Lung (tissue), 12 donors: ENCODE data around the gene CARMIL3. TPM values are rescaled to one million over a fixed set of nuclear protein-coding genes. Genes with fewer than 3 reads are reported as not detected.

ENCODE experiments used
- ATAC-seq: fragments of 200-7000 bp; cut with Tn5 transposase; one replicate; pipeline ENCODE4 v1.9.1; 2020; ENCODE audit warnings: moderate number of reproducible peaks; ENCODE audit not compliant: insufficient read depth, low FRiP score
- DNase-seq, 3 donors: peaks; one replicate each; pipeline ENCODE4 v3.0.0-alpha.2; 2013 to 2017
- H3K27ac ChIP-seq, 2 donors: one replicate each; pipeline ENCODE4 v1.5.1; 2013; ENCODE audit warnings: mild to moderate bottlenecking in 2 of 2, moderate library complexity in 2 of 2, control low read depth in 1 of 2, inconsistent platforms in 1 of 2, low read depth in 1 of 2, low read length in 1 of 2
- H3K27me3 ChIP-seq, 3 donors: one replicate each; pipeline ENCODE4 v1.5.1; 2013; ENCODE audit warnings: low read length in 2 of 3; ENCODE audit not compliant: control insufficient read depth in 3 of 3, insufficient read depth in 3 of 3
- H3K36me3 ChIP-seq, 4 donors: one replicate each; pipeline ENCODE4 v1.5.1; 2013; ENCODE audit warnings: low read length in 4 of 4, mild to moderate bottlenecking in 1 of 4, moderate library complexity in 1 of 4; ENCODE audit not compliant: control insufficient read depth in 4 of 4, insufficient read depth in 4 of 4
- H3K4me1 ChIP-seq, 5 donors: one replicate each; pipeline ENCODE4 v1.5.1; 2013; ENCODE audit warnings: low read length in 5 of 5, mild to moderate bottlenecking in 2 of 5, moderate library complexity in 1 of 5; ENCODE audit not compliant: control insufficient read depth in 5 of 5, insufficient read depth in 5 of 5
- H3K4me3 ChIP-seq: one replicate; pipeline ENCODE4 v1.5.1; 2013; ENCODE audit warnings: mild to moderate bottlenecking, control low read depth, moderate library complexity
- H3K9ac ChIP-seq, 2 donors: one replicate each; pipeline ENCODE4 v1.5.1; 2013; ENCODE audit warnings: low read length in 2 of 2, control low read depth in 1 of 2; ENCODE audit not compliant: insufficient read depth in 1 of 2
- H3K9me3 ChIP-seq, 4 donors: one replicate each; pipeline ENCODE4 v1.5.1; 2013; ENCODE audit warnings: low read length in 3 of 4, mild to moderate bottlenecking in 1 of 4, moderate library complexity in 1 of 4; ENCODE audit not compliant: control insufficient read depth in 4 of 4, insufficient read depth in 3 of 4
- CTCF ChIP-seq: IDR thresholded peaks from 2 replicates; pipeline ENCODE4 v1.5.1; 2012; ENCODE audit warnings: mild to moderate bottlenecking; ENCODE audit errors: control extremely low read depth, extremely low read depth
- WGBS, 2 donors: extraction: QIAGEN DNeasy Blood & Tissue Kit; methylation state at CpG; one replicate each; pipeline ENCODE4 v1.1.7; 2013; 5-methylcytosine and 5-hydroxymethylcytosine counted together
- polyA plus RNA-seq, 2 donors: library from polyadenylated mRNA; stranded (reverse); fragments of 200-250 nt; gene quantifications; one replicate each; pipeline ENCODE4 v1.2.1, GENCODE V29; 2013
- total RNA-seq, 2 donors: library from RNA; depleted of rRNA in 1 of 2; stranded (reverse); fragments of >200 nt in 1 of 2; gene quantifications; one replicate each; pipeline ENCODE4 v1.2.1, GENCODE V29; 2014 to 2021
- donor health status: control.
- donor health status: control.
- donor health status: Bipolar disorder and iron deficiency.
- donor health status: healthy.
- donor health status: DM: yes; HTN: yes; CAD: no.

Gene CARMIL3
- total and polyA plus RNA-seq, 4 donors: 0.37 to 2.4 (median 0.78) TPM

GRCh38 chr14:24088095-24088494 is 36.3 kb downstream of the CARMIL3 start:
- Histone ChIP-seq H3K4me3 (no peak overlapping the region), H3K4me1 (no peaks in the 10 kb centered on the region), H3K36me3 (no peaks in the 10 kb centered on the region), H3K9ac (no peak overlapping the region), H3K27ac (no peak overlapping the region), H3K27me3 (peaks cover 0 to 5% (median 0%) of the 10 kb centered on the region in 3 donors), H3K9me3 (no peaks in the 10 kb centered on the region)
- no peak for ATAC-seq
- no peak for TF ChIP-seq CTCF
- 85 to 90% methylated on average over 2 of the region's 2 CpGs for WGBS, 2 donors
- DNase-seq: no peak

DNA sequence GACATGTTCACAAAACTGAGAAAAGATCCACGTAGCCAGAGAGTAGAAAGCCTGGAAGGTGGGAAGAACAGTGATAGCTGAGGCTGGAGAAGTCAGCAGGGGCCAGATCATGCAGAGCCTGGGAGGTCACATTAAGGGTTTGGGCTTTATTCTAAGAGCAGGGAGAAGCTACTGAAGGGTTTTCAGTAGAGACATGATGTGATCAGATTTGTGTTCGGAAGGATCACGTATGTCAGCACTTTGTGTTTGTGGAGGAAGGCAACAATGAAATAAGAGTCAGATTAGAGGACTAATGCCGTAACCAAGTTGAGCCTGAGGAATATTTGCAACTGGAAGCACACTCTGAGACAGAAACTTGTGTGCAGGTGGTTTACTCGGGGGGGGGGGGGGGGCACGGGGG is 38.1 kb downstream of the CARMIL3 start:
- Histone ChIP-seq H3K9ac (no peak overlapping the region), H3K4me1 (peaks cover 0 to 7% (median 0%) of the 10 kb centered on the region in 5 donors), H3K27ac (no peak overlapping the region), H3K36me3 (no peaks in the 10 kb centered on the region), H3K4me3 (no peak overlapping the region), H3K9me3 (no peaks in the 10 kb centered on the region), H3K27me3 (no peaks in the 10 kb centered on the region)
- ATAC-seq: no peak
- peak in 1 of 3 donors; percentile 10 for DNase-seq
- 82 to 85% methylated on average over 6 of the region's 6 CpGs for WGBS, 2 donors
- no peak for TF ChIP-seq CTCF

GRCh38 chr14:24092110-24092504 is 40.3 kb downstream of the CARMIL3 start:
- Histone ChIP-seq H3K36me3 (no peaks in the 10 kb centered on the region), H3K4me1 (peaks cover 0 to 17% (median 6%) of the 10 kb centered on the region in 5 donors), H3K4me3 (no peak overlapping the region), H3K9ac (no peak overlapping the region), H3K27ac (peak overlapping the region in 1 of 2 donors; percentile 38), H3K9me3 (no peaks in the 10 kb centered on the region), H3K27me3 (no peaks in the 10 kb centered on the region)
- ATAC-seq: no peak
- peak in 1 of 3 donors; percentile 32 for DNase-seq
- TF ChIP-seq CTCF: no peak
